Activated naive CD4-positive, alpha-beta T cell treated with anti-CD3 and anti-CD28 coated beads for 36 hours (primary cell): ENCODE data around the gene TLCD1. TPM values are rescaled to one million over a fixed set of nuclear protein-coding genes. Genes with fewer than 3 reads are reported as not detected.

ENCODE experiments used
- CTCF ChIA-PET: fragments of 350-600 bp; sonication (Branson Sonifier 250); formaldehyde crosslinking; loops from one replicate; lab custom pipeline; 2021; ENCODE audit warnings: antibody characterized with exemption; lab: Charles Lee
- DNase-seq: peaks from one replicate; pipeline ENCODE4 v3.0.0-alpha.2; 2020
- H3K27ac Mint-ChIP-seq: one replicate; pipeline ENCODE4 v1.8.0; 2021; ENCODE audit warnings: mild to moderate bottlenecking, mixed read lengths
- H3K27me3 Mint-ChIP-seq: one replicate; pipeline ENCODE4 v1.8.0; 2021; ENCODE audit warnings: low read depth, mixed read lengths
- H3K36me3 Mint-ChIP-seq: one replicate; pipeline ENCODE4 v1.8.0; 2021; ENCODE audit warnings: low read depth, mixed read lengths
- H3K4me1 Mint-ChIP-seq: one replicate; pipeline ENCODE4 v1.8.0; 2021; ENCODE audit warnings: low read depth, mixed read lengths
- H3K4me3 Mint-ChIP-seq: one replicate; pipeline ENCODE4 v1.8.0; 2021; ENCODE audit warnings: mild to moderate bottlenecking, moderate library complexity, mixed read lengths
- H3K9me3 Mint-ChIP-seq: one replicate; pipeline ENCODE4 v1.8.0; 2021; ENCODE audit warnings: mixed read lengths
- intact Hi-C: fragments of 100-400 bp; cut with micrococcal nuclease; formaldehyde crosslinking; loops from one replicate; pipeline ENCODE4 v1.15.1; 2023
- total RNA-seq, 2 experiments: library from RNA; stranded (reverse); gene quantifications; one replicate each; pipeline ENCODE4 v1.2.3, GENCODE V29; 2021

Gene TLCD1
- total RNA-seq, 2 experiments from 2014 or later, result 4.0 to 4.6 TPM

- peak overlapping the region; percentile 91 for H3K4me3 Mint-ChIP-seq
- H3K9me3 Mint-ChIP-seq, result peaks cover 1% of the 10 kb centered on the region
- intact Hi-C loops, result no loop called here
- peaks cover 41% of the 10 kb centered on the region for H3K4me1 Mint-ChIP-seq
- no peaks in the 10 kb centered on the region for H3K27me3 Mint-ChIP-seq
- H3K27ac Mint-ChIP-seq, result peak overlapping the region; percentile 85
- H3K36me3 Mint-ChIP-seq, result peaks cover 27% of the 10 kb centered on the region
- peak; percentile 56 for DNase-seq
- CTCF ChIA-PET, result interaction anchor here (1.1 to 14.2 kb wide), 4 partner anchors 19 to 24 kb away, joined by 3 to 353 read pairs (median 42); partner anchors contain the start of genes NEK8 and TLCD1
These were observed 19.1 kb upstream of the TLCD1 start for GRCh38 chr17:28744972-28745785.

- peaks cover 29% of the 10 kb centered on the region for H3K36me3 Mint-ChIP-seq
- CTCF ChIA-PET, result interaction anchor here (1.5 to 14.2 kb wide), 3 partner anchors 7 to 20 kb away, joined by 3 to 353 read pairs (median 30); partner anchors contain the start of genes NEK8 and TLCD1
- intact Hi-C loops, result no loop called here
These were observed 18.3 kb upstream of the TLCD1 start for GRCh38 chr17:28744104-28744971.

DNA sequence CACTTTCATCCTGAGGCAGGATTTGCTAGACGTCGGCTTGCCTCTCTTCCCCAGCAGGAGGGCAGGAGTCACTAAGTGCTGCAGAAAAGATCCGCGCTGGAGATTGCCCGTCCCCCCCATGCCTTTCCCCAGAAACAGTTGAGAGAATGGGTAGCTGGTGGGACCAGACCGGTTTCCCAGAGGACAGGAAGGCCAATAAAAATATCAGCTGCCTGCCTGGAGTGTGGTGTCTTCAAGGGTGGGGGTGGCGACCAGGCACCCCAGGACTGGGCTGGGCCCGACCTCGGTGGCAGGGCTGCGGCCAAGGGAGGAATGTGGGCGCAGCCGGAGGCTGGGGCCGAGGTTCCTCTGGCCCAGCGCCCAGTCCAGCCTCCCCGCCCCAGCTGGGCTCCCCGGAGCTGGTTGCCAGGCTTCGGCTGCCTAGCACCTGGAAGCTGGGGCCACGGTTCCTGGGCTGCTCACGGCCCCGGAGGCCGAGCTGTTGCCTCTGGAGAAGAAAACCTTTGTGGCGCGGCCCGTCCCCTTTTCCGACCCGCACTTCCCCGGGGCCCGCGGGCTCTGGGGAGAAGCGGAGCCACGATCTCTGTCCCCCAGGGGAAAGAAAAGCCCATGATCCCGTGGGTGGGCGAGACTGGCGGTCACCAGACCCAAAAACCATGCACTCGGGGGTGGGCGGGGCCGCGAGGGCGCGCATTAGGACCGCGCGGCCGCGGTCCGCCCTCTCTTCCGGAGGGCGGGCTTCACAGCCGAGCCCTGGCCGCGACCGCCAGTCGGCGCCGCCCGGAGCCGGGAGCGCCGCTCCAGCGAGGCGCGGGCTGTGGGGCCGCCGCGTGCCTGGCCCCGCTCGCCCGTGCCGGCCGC, 17.4 kb upstream of the TLCD1 start, which contains the start of gene TRAF4:
Gene TRAF4, plus strand, starts transcription at position 769 of the 861 bp plus-strand sequence. CDS start 102 bp downstream, outside the sequence.
- peak within 1 kb of the TSS; percentile 91 for H3K4me3 Mint-ChIP-seq
- H3K27me3 Mint-ChIP-seq, result no peaks in the 10 kb centered on the region
- peaks cover 45% of the 10 kb centered on the region for H3K4me1 Mint-ChIP-seq
- H3K36me3 Mint-ChIP-seq, result peaks cover 25% of the 10 kb centered on the region
- CTCF ChIA-PET, result interaction anchor here (0.6 to 14.2 kb wide), 4 partner anchors 7 to 190 kb away, joined by 3 to 353 read pairs (median 17); partner anchors contain the start of genes NEK8 and TLCD1
- H3K27ac Mint-ChIP-seq, result peak within 1 kb of the TSS; percentile 85
- intact Hi-C loops, result loop anchor here (1.0 kb wide), 2 partner anchors 15 to 209 kb away; partner anchors contain the start of gene NEK8
- peak; percentile 74 for DNase-seq
- peaks cover 4% of the 10 kb centered on the region for H3K9me3 Mint-ChIP-seq

More at GRCh38 chr17:28744104-28744971, 18.3 kb upstream of the TLCD1 start:
- peak; percentile 72 for DNase-seq
- Mint-ChIP-seq H3K27me3 (no peaks in the 10 kb centered on the region), H3K9me3 (peaks cover 3% of the 10 kb centered on the region), H3K27ac (peak overlapping the region; percentile 85), H3K4me3 (peak overlapping the region; percentile 91), H3K4me1 (peaks cover 40% of the 10 kb centered on the region)

GRCh38 chr17:28741358-28742349, 15.6 kb upstream of the TLCD1 start:
- Mint-ChIP-seq H3K36me3 (peaks cover 25% of the 10 kb centered on the region), H3K4me1 (peaks cover 39% of the 10 kb centered on the region), H3K9me3 (peaks cover 4% of the 10 kb centered on the region), H3K27ac (no peak overlapping the region), H3K4me3 (peak overlapping the region; percentile 5), H3K27me3 (no peaks in the 10 kb centered on the region)
- DNase-seq, result no peak
- CTCF ChIA-PET, result interaction anchor here (0.7 to 14.2 kb wide), 3 partner anchors 9 to 33 kb away, joined by 3 to 353 read pairs (median 30); partner anchors contain the start of genes NEK8 and TLCD1
- intact Hi-C loops, result no loop called here

DNA sequence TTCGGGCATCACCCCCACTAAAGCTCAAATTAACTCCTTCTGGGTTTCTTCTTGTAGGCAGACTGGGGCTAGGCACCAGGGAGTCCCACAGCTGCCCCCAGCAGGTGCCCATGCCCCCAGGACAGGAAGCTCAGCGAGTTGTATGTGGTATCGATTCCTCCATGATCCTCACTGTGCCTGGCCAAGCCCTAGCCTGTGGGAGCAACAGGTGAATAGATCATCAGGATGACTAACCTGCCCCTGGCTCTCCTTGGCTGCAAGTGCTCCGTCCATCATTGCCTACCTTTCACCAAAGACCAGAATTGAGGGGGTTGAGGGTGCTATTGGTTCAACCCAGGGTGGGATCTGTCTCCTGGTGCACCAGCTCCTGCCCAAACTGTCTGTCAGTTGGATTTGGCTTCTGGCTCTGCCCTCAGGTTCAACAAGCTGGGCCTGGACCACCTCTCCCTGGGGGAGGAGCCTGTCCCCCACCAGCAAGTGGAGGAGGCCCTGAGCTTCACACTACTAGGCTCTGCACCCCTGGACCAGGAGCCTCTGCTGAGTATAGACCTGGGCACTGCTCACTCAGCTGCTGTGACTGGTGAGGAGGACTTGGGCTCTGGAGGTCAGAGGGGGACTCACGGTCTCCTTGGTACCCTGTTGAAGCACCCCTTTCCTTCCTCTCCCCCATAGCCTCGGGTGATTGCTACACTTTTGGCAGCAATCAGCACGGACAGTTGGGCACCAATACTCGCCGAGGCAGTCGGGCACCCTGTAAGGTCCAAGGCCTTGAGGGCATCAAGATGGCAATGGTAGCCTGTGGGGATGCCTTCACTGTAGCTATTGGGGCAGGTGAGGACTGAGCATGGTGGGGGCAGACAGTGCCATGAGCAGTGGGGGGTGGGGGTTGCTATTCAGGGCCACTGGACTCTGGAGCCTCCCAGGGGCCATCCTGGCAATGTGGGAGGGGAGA, 14.6 kb upstream of the TLCD1 start:
- H3K27ac Mint-ChIP-seq, result no peak overlapping the region
- H3K4me1 Mint-ChIP-seq, result peaks cover 31% of the 10 kb centered on the region
- no peak for DNase-seq
- CTCF ChIA-PET, result interaction anchor here (0.7 to 14.2 kb wide), 5 partner anchors 10 to 34 kb away, joined by 3 to 353 read pairs (median 12); partner anchors contain the start of genes NEK8 and TLCD1
- no peak overlapping the region for H3K4me3 Mint-ChIP-seq
- intact Hi-C loops, result no loop called here
- peaks cover 4% of the 10 kb centered on the region for H3K9me3 Mint-ChIP-seq
- peaks cover 20% of the 10 kb centered on the region for H3K36me3 Mint-ChIP-seq
- H3K27me3 Mint-ChIP-seq, result no peaks in the 10 kb centered on the region

- H3K9me3 Mint-ChIP-seq, result peaks cover 4% of the 10 kb centered on the region
- CTCF ChIA-PET, result interaction anchor here (1.0 to 5.4 kb wide), 2 partner anchors 12 kb away, joined by 6 to 30 read pairs; partner anchors contain the start of gene TLCD1
- DNase-seq, result peak; percentile 77
- peaks cover 26% of the 10 kb centered on the region for H3K4me1 Mint-ChIP-seq
- H3K36me3 Mint-ChIP-seq, result peaks cover 9% of the 10 kb centered on the region
- intact Hi-C loops, result loop anchor here (1.0 kb wide), 1 partner anchor 11 kb away; the partner anchor contains the start of gene NEK8
- H3K27me3 Mint-ChIP-seq, result no peaks in the 10 kb centered on the region
- H3K27ac Mint-ChIP-seq, result peak overlapping the region; percentile 83
- no peak overlapping the region for H3K4me3 Mint-ChIP-seq
These were observed 12.8 kb upstream of the TLCD1 start for GRCh38 chr17:28738680-28739384.

DNA sequence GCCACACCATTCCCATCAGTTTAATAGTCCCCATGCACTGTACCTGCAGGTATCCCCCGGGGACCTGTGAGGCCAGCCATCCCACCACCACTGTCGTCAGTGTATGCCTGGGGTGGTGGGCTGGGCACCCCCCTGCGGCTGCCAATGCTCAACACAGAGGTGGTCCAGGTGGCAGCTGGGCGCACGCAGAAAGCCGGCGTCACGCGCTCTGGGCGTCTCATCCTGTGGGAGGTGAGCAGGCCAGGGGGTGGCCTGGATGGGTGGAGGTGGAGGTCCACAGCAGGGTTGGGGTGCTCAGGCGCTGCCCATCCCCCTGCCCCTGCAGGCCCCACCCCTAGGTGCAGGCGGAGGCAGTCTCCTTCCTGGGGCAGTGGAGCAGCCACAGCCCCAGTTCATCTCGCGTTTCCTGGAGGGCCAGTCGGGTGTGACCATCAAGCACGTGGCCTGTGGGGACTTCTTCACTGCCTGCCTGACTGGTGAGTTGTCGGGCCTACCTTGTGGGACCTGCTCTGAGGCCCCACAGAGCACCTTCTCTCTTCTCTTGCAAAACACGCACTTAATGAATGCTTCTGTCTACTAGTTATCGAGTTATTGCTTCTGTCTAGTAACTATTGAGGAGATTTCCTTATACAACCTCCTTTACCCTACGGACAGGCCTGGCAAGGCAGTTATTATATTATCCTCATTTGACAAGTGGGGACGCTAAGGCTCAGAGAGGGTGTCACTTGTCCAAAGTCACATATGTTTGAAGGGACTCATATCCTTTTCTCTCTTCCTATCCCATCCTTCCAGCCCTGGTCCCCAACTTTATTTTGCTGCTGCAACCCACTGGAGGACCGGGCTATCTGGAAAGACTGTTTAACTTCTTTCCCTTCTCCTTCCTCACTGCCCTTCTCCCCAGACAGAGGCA, 12.0 kb upstream of the TLCD1 start:
- Mint-ChIP-seq H3K9me3 (peaks cover 4% of the 10 kb centered on the region), H3K27me3 (no peaks in the 10 kb centered on the region), H3K36me3 (peaks cover 9% of the 10 kb centered on the region), H3K4me1 (peaks cover 26% of the 10 kb centered on the region), H3K27ac (peak overlapping the region; percentile 65), H3K4me3 (no peak overlapping the region)
- intact Hi-C loops, result loop anchor here (1.0 kb wide), 1 partner anchor 10 kb away; the partner anchor contains the start of gene NEK8
- no peak for DNase-seq
- CTCF ChIA-PET, result no interaction called here

GRCh38 chr17:28737316-28737715, 11.3 kb upstream of the TLCD1 start:
- intact Hi-C loops, result no loop called here
- no peak overlapping the region for H3K4me3 Mint-ChIP-seq
- no peak overlapping the region for H3K27ac Mint-ChIP-seq
- no peak for DNase-seq
- H3K36me3 Mint-ChIP-seq, result peaks cover 9% of the 10 kb centered on the region
- no peaks in the 10 kb centered on the region for H3K27me3 Mint-ChIP-seq
- H3K4me1 Mint-ChIP-seq, result peaks cover 24% of the 10 kb centered on the region
- peaks cover 4% of the 10 kb centered on the region for H3K9me3 Mint-ChIP-seq
- CTCF ChIA-PET, result no interaction called here
